ENCODE measurements around the gene TTL. TPM values are rescaled to one million over a fixed set of nuclear protein-coding genes. Genes with fewer than 3 reads are reported as not detected.
"Not testable (repeated sequence)": the region's sequence is repeated elsewhere in the genome, so short reads cannot be mapped to it uniquely, and the experiment has no call there.

TTL gene
- total RNA-seq, 1 donor from 2014 or later = 42.3 TPM

DNA sequence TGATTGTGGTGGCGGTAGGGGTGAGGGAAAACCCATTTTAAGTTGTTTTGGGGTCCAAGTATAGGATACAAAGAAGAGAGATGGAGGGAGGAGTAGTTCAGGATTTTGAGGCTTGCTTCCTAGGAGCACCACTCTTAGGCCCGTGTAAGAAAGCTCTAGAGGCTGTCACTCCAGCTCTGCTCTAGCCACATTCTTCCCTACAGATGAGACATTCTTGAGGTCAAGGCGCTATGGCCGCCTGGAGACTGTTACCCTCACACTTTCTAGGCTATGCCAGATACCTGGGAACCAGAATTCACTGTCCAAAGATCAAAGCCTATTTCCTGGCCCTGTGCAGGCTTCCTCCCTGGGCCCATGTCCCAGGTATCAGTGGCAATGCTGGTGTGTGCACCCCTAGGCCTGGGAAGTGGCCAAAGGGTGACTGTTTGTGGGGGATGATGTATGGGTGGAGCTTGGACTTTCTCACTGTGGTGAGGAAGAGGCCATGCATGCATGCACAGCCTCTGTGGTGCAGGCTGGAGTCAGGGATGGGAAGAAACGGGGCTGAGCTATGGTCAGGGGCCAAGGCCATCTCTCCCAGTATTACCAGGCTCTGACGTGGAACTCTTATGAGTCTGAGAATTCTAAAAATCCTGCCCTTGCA lies 7.0 kb upstream of the TTL start:
- intact Hi-C loops (cut with micrococcal nuclease) = no loop called here

DNA sequence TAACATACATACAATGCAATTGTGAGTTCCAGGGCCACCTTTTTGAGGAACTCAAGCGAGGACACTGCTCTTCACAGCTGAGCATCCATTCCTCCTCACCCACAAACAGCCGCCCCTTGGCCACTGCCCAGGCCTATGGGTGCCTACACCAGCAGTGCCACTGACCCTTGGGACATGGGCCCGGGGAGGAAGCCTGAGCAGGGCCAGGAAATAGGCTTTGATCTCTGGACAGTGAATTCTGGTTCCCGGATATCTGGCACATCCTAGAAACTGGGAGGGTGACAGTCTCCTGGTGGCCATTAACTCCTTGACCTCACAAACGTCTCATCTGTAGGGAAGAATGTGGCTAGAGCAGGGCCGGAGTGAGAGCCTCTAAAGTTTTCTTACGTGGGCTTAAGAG lies 5.5 kb upstream of the TTL start:
- intact Hi-C loops (cut with micrococcal nuclease) = no loop called here

DNA sequence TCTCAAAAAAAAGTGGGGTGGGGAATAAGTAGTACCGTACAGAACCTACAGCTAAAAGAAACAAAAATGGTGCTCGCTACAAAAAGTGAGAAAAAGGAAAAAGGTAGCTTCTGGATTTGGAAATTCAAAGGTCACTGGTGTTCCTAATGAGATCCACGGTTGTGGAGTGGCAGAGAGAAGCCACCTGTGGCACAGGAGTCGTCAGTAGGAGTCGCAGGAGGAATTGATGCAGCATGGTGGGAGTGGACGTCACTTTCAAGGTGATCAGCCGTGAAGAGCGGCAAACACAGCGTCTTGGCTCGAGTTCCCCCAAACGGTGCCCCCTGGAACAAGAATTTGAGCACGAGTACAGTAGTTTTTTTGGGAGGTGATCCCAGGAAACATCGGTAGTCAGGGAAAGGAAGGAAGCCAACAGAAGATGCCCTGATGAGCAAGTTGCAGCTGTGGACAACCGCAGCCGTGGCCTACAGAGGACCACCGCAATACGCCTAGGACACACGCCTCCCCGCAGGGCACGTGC lies 1.4 kb upstream of the TTL start:
- intact Hi-C loops (cut with micrococcal nuclease) = loop anchor here (1.0 to 5.0 kb wide), 7 partner anchors 62 to 282 kb away; partner anchors contain the start of genes CKAP2L, POLR1B, ZC3H6 and ZC3H8

DNA sequence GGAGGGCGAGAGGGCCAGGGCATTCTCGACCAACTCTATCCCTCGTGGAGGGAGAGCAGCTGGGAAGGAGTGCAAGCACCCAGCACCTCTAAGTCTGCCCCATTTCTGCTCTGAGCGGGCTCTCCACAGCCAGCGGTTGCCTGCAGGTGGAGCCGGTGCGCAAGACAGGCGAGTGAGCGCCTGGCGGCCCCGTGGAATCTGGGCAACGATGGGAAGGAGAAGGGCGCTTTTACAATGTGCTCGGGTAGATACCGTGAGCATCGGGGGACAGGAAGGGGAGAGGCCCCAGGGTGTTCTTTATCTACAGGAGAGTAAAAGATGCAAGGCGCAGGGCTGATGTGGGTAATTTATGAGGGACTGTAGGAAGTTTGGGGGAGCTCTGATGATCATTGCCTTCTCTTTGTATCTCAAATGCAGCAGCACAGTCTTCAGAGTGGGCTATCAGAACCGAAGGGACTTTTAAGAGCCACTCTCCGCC lies 867 bp upstream of the TTL start:
- intact Hi-C loops (cut with micrococcal nuclease) = loop anchor here (1.0 to 5.0 kb wide), 7 partner anchors 61 to 281 kb away; partner anchors contain the start of genes CKAP2L, POLR1B, ZC3H6 and ZC3H8

DNA sequence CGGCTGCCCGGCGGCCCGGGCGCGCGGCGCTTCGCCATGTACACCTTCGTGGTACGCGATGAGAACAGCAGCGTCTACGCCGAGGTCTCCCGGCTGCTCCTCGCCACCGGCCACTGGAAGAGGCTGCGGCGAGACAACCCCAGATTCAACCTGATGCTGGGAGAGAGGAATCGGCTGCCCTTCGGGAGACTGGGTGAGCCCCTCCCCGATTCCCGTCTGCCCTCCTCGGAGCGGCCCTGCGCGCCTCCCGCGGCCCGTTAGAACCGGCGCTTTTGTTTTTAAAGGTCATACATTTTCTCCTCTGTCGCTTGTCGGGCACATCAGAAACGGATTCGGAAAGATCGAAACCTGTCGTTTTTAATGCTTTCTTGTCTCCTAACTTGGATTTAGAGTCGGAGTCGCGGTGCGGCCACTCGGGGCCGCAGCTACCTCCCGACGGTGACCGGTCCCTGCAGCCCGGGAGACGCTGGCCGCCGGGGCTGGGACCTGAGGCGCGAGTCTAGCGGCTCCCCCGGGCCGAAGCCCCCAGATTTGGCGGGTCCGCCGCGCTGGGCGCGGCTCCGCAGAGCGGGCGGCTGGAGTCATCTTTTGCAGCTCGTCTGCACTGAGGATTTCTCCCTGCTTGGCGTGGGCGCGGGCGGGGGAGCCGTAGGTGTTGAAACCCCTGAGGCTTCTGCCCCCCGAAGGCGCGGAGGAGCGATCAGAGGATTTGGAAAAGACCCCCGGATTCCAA lies 519 bp downstream of the TTL start:
- intact Hi-C loops (cut with micrococcal nuclease) = loop anchor here (1.0 to 5.0 kb wide), 2 partner anchors 280 to 427 kb away; partner anchors contain the start of genes CKAP2L and TMEM87B

DNA sequence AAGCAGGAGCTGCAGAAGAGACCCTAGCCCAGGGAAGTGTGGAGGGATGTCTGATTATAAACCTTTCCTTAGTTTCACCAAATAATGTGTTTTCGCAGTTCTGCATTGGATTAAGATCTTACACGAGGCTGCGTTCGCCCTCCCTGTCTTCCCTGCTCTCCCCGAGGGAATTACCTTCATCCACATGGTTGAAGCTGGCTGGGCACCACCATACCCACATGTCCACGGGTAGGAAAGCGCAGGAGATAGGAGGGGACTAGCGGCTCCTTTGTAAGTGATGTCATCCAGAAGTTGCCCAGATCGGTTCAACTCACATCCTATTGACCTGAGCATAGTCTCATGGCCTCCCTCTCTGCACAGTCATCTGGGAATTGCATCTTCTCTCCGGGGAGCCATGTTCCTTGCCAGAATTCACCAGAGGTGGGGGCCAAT lies 1.1 kb downstream of the TTL start:
- intact Hi-C loops (cut with micrococcal nuclease) = loop anchor here (5.0 kb wide), 1 partner anchor 279 kb away; the partner anchor contains the start of gene CKAP2L

DNA sequence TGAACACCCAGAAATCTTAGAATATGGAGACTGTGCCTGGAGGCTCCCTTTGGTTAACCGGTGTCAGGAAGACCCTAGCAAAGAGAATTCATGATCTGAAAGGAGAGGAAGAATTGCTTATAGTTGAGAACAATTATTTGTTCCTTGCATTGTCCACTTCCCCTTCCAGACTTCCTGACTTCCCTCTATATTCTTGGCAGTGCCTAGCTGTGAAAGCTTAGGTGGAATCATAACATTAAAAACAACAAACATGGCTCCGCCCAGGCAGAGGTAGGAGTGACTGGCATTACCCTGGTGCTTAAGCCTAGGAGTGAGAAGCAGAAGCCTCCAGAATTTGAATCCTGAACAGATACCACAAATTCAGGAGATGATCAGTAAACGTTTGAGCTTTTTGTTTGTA lies 1.9 kb downstream of the TTL start:
- intact Hi-C loops (cut with micrococcal nuclease) = loop anchor here (5.0 kb wide), 1 partner anchor 278 kb away; the partner anchor contains the start of gene CKAP2L

DNA sequence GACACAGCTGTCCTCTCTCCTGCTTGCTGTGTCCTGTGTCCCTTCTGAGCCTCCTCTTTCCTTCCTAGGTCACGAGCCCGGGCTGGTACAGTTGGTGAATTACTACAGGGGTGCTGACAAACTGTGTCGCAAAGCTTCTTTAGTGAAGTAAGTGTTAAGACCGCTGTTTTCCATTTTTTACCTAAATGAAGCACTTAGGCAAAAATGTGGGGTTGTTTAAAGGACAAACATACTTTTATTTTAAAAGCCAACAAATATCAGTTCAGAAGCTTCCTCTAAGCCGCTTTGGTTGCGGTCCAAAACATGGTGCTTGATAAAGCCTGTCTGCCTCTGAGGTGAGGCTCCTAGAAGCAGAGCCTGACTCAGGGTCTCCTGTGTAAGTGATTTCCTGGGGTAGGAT lies 3.9 kb downstream of the TTL start:
- intact Hi-C loops (cut with micrococcal nuclease) = no loop called here

DNA sequence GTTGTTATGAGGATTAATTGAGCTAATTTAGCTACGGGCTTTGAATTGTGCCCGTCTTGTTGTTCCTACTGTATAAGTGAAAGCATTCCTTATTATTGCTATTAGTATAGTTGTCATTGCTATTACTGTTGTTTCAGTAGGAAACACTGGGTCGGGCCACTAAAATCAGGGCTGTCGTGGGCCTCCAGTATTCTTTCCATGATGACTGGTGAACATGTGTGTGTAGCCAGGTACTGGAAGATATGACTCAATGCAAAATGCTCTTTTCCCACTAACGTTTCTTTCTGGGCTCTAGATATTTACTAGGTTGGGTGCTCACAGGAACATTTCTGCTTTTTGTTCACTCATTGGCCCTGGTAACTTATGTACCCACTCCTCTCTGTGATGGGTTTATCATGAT lies 4.9 kb downstream of the TTL start:
- intact Hi-C loops (cut with micrococcal nuclease) = no loop called here

DNA sequence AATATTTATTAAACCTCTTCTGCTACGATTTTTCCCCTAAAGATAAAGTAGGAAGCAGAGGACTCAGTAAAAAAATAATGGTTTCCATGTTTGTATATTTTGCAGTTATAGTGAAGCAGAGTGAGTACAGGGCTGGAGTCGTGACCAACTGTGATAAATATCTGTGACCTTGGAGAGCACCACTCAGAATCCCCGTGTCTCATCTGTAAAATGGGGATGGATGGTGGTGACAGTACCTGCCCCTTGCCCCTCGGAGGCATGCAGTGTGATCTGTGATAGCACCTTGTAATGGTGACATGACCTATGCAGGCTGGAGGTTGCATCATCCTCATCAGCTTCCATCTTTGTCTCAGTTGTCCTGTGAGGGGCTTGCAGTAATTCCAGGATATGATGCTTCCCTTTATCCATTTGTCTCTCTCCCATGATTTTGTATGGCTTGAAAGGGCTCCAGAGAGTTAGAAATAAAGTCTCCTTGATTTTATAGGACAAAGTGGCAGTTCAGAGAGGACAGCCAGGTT lies 5.5 kb downstream of the TTL start:
- intact Hi-C loops (cut with micrococcal nuclease) = no loop called here

DNA sequence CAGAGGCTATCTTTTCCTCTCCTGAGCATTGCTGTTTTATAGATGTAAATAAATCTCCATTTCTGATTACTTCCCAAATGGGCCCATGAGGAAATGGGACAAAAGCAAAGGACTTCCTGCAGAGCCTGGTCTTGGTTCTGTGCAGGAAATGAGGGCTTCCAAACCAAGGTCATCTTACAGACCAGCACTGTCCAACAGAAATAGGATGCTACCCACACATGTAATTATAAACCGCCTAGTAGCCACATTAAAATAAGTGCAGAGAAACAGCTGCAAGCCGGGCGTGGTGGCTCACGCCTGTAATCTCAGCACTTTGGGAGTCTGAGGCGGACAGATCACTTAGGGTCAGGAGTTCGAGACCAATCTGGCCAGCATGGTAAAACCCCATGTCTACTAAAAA lies 6.2 kb downstream of the TTL start:
- intact Hi-C loops (cut with micrococcal nuclease) = no loop called here

DNA sequence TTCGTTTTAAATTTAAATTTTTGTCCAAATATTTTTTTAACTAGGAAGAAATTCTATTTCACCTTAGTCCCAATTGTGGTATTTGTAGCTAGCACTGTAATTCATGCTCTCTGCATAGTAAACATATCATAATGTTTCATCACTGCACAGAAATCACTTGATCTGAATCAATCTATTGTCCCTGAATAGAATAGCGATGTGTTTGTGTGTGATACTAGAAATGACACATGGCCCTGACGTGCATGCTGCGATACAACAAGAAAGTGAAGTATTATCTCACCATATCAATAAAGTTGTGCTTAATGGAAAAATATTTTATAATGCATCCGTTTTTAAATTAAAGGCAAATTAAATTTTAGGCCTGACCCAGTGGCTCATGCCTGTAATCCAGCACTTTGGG lies 10.0 kb downstream of the TTL start:
- intact Hi-C loops (cut with micrococcal nuclease) = no loop called here

DNA sequence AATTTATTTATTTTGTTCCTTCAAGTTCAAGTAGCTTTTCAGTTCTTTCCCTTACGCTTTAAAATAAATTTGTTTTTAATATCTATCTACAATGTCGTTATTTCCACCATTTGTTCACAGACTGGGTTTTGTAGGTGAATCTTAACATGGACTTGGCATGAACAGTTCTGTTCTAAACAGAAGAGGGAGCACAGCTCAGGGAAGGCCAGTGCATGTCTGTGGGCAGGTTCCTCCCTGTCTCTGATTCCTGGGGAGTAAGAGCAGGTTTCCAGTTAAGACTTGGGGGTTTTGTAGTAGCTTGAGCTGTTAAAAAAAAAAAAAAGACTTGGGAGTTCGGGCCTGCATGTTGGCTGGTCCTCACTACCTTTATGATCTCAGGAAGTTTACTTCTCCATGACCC lies 11.1 kb downstream of the TTL start:
- intact Hi-C loops (cut with micrococcal nuclease) = no loop called here

DNA sequence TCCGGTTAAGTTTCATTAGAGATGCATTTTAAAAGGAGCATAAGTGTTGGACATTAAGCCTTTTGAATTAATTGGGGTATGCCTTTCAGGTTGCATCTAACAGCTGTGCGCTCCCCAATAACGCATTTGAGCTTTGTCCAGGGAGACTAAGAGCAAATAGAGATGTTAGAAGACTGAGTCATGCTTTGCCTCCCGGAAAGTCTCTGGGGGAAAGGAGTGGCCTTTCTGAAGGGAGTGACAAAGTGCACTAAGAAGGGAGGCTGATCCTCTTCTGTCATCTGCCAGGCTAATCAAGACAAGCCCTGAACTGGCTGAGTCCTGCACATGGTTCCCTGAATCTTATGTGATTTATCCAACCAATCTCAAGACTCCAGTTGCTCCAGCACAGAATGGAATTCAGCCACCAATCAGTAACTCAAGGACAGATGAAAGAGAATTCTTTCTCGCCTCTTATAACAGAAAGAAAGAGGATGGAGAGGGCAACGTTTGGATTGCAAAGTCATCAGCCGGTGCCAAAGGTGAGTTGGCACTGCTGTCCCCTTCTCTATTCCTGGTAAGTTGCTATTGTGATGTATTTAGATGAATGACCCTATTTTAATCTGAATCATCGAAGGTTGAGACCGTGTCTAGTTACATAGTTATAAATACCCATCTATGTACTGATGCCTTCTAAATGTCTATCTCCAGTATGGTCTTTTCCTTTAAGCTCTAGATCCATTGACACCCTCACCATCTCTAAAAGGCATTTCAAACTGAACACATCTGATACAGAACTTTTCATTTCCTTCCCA lies 12.1 kb downstream of the TTL start:
- intact Hi-C loops (cut with micrococcal nuclease) = no loop called here

DNA sequence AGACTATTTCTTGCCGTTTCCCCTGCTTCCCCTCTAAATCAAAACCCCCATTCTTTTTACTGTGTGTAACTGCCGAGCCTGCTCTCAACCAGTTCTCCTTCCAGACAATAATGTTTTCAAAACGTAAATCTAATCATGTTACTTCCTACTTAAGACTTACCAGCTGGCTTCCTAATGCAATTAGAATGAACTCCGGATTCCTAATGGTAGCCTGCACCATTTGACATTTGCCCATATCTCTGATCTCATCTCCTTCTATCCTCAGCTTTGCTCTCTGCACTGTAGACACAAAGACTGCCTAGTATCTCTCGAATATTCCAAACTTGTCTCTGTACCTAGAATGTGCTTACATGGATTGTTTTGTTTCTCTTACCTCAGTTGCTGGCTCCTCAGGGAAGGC lies 12.9 kb downstream of the TTL start:
- intact Hi-C loops (cut with micrococcal nuclease) = no loop called here

DNA sequence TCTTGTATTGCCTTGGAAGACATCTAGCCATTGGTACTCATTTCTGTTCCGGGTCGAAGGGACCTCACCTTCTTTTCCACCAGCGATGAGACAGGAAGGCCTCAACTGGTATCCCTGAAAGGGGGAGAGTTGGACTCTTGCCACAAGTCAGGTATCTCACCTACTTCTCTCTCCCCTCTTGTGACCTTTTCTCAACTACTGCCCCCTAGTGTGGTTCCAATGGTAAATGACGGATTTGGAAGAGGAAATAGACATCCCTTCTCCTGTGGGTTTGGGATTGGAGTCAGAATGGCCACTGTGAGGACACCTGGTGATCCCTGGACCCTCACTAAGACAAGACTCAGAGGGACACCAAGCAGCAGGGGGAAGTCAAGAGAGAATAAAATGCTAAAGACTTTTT lies 13.9 kb downstream of the TTL start:
- intact Hi-C loops (cut with micrococcal nuclease) = not testable (repeated sequence)

DNA sequence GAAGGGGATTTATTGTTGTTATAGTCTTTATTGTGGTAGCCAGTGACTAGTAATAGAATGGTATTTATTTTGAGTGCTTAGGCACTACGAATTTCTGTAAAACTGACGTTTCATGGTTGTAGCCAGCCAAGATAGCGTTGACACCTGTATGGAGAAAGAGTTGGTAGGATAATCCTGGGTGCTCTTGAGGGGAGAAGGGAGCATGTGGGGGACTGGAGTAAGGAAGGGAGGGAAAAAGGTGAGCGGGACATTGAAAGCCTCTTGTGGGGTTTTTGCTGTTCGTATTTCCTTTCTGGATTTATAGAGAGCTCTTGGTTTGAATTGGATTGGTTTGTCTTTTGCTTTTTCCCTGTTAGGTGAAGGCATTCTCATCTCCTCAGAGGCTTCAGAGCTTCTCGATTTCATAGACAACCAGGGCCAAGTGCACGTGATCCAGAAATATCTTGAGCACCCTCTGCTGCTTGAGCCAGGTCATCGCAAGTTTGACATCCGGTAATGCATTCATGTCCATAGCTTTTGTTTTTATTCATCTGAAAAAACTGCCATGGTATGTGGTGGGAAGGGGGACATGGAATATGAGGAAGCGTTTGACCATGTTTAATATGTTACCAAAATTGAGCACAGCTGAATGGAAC lies 19.0 kb downstream of the TTL start:
- intact Hi-C loops (cut with micrococcal nuclease) = not testable (repeated sequence)

DNA sequence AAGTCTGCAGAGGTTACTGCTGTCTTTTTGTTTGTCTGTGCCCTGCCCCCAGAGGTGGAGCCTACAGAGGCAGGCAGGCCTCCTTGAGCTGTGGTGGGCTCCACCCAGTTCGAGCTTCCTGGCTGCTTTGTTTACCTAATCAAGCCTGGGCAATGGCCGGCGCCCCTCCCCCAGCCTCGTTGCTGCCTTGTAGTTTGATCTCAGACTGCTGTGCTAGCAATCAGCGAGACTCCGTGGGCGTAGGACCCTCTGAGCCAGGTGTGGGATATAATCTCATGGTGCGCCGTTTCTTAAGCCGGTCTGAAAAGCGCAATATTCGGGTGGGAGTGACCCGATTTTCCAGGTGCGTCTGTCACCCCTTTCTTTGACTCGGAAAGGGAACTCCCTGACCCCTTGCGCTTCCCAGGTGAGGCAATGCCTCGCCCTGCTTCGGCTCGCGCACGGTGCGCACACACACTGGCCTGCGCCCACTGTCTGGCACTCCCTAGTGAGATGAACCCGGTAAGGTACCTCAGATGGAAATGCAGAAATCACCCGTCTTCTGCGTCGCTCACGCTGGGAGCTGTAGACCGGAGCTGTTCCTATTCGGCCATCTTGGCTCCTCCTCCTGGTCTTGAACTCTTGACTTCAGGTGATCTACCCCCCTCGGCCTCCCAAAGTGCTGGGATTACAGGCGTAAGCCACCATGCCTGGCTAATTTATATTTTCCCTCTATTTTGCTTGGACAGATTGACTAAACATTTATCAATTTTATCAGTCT lies 27.5 kb downstream of the TTL start:
- intact Hi-C loops (cut with micrococcal nuclease) = not testable (repeated sequence)

DNA sequence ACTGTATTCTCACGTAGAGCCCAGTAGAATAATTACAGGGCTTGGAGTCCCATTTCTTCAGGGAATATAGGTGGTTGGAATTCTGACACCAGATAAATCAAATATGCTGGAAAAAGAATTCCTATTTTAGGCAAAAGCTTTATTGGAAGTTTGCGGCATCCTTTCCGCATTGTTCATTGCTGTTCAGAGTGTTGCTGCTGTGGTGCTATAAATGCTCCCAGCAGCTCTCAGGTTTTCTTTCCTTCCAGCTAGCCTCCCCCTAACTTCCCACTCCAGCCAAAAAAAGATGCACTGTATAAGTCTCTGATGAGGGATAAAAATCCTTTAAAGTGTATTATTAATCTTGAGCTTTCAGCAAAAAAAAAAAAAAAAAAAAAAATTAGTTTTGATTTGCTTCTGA lies 34.8 kb downstream of the TTL start:
- intact Hi-C loops (cut with micrococcal nuclease) = no loop called here

DNA sequence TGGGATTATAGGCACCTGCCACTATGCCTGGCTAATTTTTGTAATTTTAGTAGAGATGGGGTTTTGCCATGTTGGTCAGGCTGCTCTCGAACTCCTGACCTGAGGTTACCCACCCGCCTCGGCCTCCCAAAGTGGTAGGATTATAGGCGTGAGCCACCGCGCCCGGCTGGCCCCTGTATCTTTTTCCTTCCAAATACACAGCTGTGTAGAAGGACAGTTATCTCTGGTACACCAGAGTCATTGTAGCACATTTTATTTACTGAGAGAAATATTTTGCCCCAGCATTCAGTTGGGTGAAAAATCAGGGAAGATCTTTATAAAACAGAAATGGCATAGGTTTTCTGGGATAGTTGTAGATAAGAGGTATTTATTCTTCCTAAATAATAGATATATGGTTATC lies 36.9 kb downstream of the TTL start:
- intact Hi-C loops (cut with micrococcal nuclease) = no loop called here

All from T-helper 2 cell treated with Interferon-gamma antibody and Interleukin-4, amounts not matched to agents 100 ng/mL and 5 ng/mL, for 36 hours (primary cell).